ENCODE results near the gene GNB1.

- no peak for TF ChIP-seq CTCF (IDR thresholded peaks at IDR 0.05; ENCODE audit: low read depth, low read length, poor library complexity, severe bottlenecking)
- TF ChIP-seq EZH2phosphoT487 (IDR thresholded peaks at IDR 0.05; ENCODE audit: borderline replicate concordance, low read length): no peak
These were observed 10.1 kb downstream of the GNB1 start for GRCh38 chr1:1880617-1881312.

All from DOHH2 (cell line).